ENCODE measurements around the gene HOXA10.

The HOXA10 gene

DNA sequence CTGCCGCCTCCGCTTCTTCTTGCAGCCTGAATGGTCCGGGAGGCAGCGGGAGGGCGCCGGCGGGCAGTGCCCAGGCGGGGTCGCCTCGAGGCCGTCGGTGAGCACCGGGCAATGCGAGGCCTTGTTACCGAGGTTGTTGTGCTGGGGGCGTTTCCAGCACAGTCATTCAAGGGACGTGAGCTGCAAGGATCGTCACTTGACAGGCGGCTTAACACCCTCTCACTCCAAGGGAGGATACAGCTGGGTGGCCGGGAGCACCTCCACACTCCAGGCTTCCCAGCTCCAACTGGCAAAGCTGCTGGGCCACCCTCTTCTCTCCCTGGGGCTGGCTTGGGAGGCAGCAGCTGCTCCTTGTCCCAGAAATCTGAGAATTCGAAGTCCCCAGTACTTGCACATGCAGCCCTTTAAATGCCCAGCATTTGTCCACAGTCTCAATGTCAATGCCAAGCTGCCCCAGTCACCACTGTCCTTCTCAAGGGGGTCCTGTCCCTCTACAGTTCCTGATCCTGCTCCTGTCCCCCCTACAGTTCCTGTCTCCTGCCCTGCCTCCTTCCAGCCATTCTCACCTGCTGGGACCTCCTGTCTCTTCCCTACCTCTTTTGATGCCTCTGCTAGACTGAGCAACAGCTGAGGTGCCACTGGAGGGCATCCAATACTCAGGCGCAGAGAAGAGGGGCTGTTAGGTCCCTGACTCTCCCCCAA lies 15.3 kb upstream of the HOXA10 start:
- DNase-seq: peak; percentile 42
- Mint-ChIP-seq H3K27ac (no peak overlapping the region), H3K9me3 (no peaks in the 10 kb centered on the region), H3K4me3 (peak overlapping the region; percentile 82), H3K4me1 (peaks cover 71% of the 10 kb centered on the region), H3K36me3 (ENCODE audit: low read depth) (no peaks in the 10 kb centered on the region), H3K27me3 (ENCODE audit: low read depth, poor library complexity) (peaks cover 100% of the 10 kb centered on the region)
- TF ChIP-seq CTCF (IDR thresholded peaks at IDR 0.05): no peak

DNA sequence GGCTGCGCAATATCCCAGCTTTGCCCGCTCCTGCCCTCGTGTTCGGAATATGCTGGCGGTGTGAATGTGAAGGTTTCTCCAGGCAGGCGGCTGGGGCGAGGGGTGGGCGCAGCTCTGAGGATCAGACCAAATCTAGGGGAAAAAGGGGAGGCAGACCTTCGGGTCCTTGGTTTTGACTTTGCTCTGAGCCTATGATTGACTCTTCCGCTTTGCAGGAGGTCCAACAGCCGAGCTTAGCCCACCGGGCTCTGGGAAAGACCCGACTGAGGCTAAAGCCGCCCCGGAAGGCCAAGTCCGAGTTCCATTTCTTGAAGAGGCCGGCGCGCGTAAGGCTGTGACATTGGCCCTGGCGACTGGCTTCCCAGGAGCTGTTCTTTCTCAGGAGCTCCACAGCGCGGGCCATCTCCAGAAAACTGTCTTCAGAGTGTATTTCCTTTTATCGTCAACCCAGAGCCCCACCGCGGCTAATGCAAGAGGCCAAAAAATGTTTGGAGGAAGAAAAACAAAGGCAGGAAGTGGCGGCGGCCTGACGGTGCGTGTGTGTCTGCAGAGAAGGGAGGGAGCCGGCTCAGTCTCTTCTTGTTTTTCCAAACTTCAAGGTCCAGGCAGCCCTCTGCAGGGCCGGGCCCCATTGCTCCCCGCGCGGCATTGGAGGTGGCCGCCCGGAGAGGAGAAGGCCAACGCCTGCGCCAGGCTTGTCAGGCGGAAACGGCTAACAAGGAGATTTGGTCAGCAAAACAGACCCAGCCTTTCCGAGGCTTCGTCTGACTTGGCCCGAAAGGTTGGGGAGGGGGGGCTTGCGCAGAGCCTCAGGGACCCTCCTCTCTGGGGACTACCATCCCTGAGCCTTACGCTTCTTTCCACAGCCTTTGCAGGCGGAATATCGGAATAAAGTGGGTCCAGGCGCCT lies 14.5 kb upstream of the HOXA10 start:
- peaks cover 68% of the 10 kb centered on the region for H3K4me1 Mint-ChIP-seq
- H3K27ac Mint-ChIP-seq: peak overlapping the region; percentile 80
- H3K27me3 Mint-ChIP-seq (ENCODE audit: low read depth, poor library complexity): peaks cover 98% of the 10 kb centered on the region
- peak; percentile 41 for DNase-seq
- no peaks in the 10 kb centered on the region for H3K36me3 Mint-ChIP-seq (ENCODE audit: low read depth)
- no peak for TF ChIP-seq CTCF (IDR thresholded peaks at IDR 0.05)
- no peaks in the 10 kb centered on the region for H3K9me3 Mint-ChIP-seq
- peak overlapping the region; percentile 82 for H3K4me3 Mint-ChIP-seq

GRCh38 chr7:27187475-27188385 lies 13.6 kb upstream of the HOXA10 start:
- DNase-seq: peak; percentile 46
- Mint-ChIP-seq H3K27ac (no peak overlapping the region), H3K9me3 (no peaks in the 10 kb centered on the region), H3K27me3 (ENCODE audit: low read depth, poor library complexity) (peaks cover 93% of the 10 kb centered on the region), H3K36me3 (ENCODE audit: low read depth) (peaks cover 2% of the 10 kb centered on the region), H3K4me1 (peaks cover 68% of the 10 kb centered on the region), H3K4me3 (peak overlapping the region; percentile 82)
- no peak for TF ChIP-seq CTCF (IDR thresholded peaks at IDR 0.05)

- peaks cover 4% of the 10 kb centered on the region for H3K36me3 Mint-ChIP-seq (ENCODE audit: low read depth)
- no peak for TF ChIP-seq CTCF (IDR thresholded peaks at IDR 0.05)
- no peak overlapping the region for H3K27ac Mint-ChIP-seq
- H3K9me3 Mint-ChIP-seq: no peaks in the 10 kb centered on the region
- peaks cover 68% of the 10 kb centered on the region for H3K4me1 Mint-ChIP-seq
- peaks cover 88% of the 10 kb centered on the region for H3K27me3 Mint-ChIP-seq (ENCODE audit: low read depth, poor library complexity)
- no peak for DNase-seq
- H3K4me3 Mint-ChIP-seq: peak overlapping the region; percentile 82
Measured at GRCh38 chr7:27186668-27187474, 12.8 kb upstream of the HOXA10 start.

Measured in nephron progenitor cell (in vitro differentiated cells).